ENCODE data around the gene PEX7.
"Not testable (repeated sequence)": the region's sequence is repeated elsewhere in the genome, so short reads cannot be mapped to it uniquely, and the experiment has no call there.

PEX7 gene

DNA sequence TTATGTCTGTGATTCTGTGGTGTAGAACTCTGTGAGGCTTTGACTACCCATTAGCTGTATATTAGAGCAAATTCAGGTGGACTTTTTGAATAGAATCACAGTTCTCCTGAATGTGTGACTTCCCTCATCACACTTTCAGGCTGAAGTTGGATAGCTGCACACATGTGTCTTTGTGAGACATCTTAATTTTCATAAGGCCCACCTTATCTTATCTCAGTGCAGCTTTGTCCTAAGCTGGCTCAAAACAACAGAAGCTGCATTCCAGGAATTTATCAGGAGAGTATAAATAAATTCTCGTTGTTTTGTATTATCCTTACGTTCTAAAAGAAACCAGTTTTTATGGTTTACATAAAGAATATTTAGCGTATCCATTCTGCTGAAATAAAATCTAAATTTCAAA lies 73.5 kb downstream of the PEX7 start:
- no peak for DNase-seq (ENCODE audit: low read depth in 2 of 2)

DNA sequence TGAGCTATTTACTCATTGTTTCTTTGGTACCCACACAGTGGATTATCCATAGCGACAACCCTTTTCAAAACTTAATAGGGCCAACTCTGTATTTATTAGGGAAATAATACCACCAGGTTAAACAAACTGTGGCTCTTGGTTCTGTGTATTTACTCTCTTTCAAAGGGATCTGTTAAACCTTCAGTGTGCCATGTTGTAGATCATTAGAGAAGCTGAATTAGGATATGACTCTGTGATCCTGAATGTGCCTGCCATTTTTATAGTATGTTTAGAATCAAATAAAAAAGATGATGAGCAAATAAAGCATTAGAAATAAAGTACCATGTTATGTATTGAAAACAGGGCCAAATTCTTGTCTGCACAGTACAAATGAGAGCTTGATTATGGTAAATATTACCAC lies 74.7 kb downstream of the PEX7 start:
- DNase-seq (ENCODE audit: low read depth in 2 of 2): no peak

DNA sequence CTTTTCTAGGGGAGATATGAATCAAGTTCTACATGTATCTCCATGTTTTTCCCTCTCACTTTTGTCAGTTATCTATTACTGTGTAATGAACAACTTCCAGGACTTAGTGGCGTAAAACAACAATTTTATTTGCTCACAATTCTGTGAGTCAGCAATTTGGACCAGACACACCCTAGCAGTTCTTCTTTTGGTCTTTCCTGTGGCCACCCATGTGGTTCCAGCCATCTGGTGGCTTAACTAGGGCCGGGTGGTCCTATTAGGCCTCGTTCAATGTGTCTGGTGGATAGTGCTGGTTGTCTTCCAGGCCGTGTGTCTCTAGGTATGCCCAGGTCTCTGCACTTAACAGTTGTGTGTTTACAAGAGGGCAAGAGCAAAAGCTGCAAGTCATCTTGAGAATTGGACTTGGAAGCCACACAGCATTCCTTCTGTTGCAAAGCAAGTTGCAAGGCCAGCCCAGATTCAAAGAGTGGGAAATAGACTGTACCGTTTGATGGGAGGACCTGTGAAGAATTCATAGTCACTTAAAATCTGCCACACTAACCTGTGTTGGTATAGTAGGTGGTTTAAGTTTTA lies 78.9 kb downstream of the PEX7 start:
- DNase-seq (ENCODE audit: low read depth in 2 of 2): no peak

DNA sequence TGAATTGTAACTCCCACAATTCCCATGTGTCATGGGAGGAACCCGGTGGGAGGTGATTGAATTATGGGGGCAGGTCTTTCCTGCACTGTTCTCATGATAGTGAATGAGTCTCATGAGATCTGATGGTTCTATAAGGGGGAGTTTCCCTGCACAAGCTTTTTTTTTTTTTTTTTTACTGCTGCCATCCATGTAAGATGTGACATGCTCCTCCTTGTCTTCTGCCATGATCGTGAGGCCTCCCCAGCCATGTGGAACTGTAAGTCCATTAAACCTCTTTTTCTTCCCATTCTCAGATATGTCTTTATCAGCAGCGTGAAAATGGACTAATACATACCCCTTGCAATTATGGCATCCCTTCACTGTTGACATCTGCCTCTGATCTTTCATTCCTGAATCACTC lies 82.1 kb downstream of the PEX7 start:
- DNase-seq (ENCODE audit: low read depth in 2 of 2): not testable (repeated sequence)

DNA sequence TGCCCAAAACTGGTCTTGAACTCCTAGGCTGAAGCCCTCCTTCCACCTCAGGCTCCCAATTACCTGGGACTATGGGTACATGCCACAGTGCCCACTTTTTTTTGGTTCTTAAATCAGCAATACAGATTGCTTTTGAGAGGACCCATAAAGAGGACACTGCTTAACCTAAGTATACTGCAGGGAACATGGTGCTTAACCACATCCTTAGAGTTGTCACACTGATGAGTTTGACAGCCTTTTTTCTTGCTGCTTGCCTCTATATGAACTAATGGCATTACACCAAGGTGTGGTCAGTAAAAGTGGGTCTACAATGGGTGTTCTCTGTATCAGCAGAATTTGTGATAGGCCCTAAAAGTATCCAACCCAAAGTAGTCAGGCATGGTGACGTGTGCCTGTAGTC lies 92.6 kb downstream of the PEX7 start:
- DNase-seq (ENCODE audit: low read depth in 2 of 2): no peak

DNA sequence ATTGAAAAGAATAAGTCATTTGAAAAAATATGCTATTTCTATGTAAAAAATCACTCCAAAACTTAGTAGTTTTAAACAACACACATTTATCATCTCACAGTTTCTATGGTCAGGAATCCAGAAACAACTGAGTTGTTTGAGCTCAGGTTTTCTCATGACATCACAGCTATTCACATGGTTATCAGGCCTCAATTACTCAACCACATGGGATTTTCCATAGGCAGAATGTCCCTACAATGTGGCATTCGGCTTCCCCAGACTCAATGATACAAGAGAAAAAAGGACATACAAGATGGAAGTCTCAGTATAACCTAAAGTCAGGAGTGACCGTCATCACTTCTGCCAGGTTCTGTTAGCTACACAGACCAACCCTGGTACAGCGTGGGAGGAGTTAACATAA lies 96.3 kb downstream of the PEX7 start:
- DNase-seq (ENCODE audit: low read depth in 2 of 2): no peak

DNA sequence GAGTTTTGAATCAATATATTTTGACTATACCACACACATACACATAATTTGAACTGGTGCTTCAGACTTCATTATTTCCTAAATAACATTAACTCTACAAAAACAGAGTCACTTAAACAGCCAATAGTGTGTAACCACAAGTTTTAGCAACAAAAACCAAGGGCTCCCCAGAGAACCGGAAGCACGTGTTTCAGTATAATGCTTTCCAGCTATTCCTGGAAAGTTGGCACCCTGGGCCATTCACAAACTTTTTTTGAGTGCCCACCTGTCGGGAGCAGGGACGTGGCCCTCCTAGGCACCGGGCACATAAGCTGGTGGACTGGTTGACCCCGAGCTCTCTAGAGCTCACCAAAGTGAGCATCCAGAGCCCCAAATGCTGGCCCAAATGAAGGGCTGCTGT lies 97.8 kb downstream of the PEX7 start:
- DNase-seq (ENCODE audit: low read depth in 2 of 2): no peak

DNA sequence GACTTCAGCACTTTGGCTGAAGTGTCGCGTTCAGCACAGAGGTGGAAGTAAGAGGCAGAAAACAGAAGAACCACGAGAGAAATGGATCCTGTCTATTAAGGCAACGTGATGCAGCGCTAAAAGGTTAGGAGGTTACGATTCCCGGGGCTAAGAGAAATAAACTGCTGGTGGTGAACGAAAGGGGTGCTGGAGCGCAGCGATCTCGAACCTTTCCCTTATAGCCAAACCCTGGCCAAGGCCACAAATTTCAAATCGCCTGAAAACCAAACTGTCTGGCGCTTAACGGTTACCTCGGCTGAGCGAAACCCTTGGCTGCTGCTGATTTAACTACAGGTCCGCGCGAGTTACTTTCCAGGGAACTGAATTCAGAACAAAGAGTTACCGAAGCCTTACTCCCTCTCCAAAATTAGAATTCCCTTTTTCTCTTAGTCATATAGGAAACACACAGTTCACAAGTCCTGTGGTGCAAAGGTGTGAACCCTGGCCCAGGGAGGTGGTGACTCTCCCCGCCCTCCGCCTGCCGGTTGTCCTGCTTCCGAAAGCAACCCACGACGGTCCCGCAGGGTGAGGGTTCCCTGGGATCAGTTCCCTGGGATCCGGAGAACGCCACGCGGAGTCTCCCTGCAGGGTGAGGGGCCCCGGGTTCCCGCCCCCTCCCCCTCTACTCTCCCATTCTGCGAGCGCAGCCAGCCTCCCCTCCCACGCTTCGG lies 98.4 kb downstream of the PEX7 start:
- no peak for DNase-seq (ENCODE audit: low read depth in 2 of 2)

DNA sequence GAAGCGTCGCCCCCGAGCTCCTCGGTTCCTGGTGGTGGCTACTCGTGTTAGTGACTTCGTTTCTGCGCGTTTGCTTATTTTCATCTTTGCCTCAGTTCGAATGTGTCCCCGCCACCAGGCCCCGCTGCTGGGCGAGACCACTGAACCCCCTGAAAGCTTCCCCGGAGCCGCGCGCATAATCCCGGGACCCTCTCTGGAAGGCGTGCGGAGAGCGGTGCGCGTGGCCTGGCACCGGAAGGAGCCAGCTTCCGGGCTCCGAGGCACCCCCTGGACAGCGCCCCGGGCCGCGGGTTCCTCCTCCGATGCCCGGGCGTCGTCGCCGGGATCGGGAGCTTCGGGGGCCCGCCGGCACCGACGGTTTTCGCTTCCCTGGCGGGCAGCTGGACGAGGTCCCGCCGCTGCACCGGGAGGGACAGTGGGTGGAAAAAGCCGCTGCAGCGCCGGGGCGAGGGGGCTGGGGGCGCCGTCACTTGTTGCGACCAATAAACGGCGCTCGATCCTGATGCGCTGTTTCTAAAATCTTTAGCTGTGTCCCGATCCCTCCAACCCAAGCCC lies 99.1 kb downstream of the PEX7 start:
- DNase-seq (ENCODE audit: low read depth in 2 of 2): no peak

DNA sequence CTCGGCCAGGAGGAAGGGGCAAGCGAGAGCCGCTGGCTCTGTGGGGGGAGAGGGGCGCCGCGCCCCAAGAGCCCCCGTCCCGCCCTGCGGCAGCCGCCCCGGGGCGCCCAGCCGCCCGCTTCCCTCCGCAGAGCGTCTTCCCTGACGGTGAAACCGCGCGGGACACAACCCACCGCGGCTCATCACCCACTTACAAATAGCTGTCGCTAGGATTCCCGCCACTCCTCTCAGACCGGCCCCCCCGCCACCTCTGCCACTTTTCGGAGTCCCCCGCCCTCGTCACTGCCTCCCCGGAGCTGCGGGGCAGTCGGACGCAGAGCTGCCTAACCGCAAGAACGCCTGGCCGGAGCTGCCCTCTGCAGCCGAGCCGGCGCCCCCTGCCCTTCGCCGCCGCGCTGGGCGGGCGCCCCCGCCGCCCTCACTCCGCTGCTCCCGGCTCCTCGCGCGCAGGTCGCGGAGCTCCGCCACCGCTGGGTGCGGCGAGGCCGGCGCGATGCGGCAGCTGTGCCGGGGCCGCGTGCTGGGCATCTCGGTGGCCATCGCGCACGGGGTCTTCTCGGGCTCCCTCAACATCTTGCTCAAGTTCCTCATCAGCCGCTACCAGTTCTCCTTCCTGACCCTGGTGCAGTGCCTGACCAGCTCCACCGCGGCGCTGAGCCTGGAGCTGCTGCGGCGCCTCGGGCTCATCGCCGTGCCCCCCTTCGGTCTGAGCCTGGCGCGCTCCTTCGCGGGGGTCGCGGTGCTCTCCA lies 99.7 kb downstream of the PEX7 start, which contains the start of gene SLC35D3:
Gene SLC35D3 (plus strand): TSS at position 366 of the 749 bp plus-strand sequence. CDS start 128 bp downstream, at position 494.
- no peak for DNase-seq (ENCODE audit: low read depth in 2 of 2)

DNA sequence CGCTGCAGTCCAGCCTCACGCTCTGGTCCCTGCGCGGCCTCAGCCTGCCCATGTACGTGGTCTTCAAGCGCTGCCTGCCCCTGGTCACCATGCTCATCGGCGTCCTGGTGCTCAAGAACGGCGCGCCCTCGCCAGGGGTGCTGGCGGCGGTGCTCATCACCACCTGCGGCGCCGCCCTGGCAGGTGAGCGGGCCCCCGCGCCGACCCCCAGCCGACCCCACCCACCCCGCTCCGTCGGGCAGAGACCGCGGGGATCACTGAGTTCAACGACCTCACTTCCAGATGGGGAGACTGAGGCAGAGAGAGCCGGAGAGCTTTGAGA lies 100.3 kb downstream of the PEX7 start:
- no peak for DNase-seq (ENCODE audit: low read depth in 2 of 2)

DNA sequence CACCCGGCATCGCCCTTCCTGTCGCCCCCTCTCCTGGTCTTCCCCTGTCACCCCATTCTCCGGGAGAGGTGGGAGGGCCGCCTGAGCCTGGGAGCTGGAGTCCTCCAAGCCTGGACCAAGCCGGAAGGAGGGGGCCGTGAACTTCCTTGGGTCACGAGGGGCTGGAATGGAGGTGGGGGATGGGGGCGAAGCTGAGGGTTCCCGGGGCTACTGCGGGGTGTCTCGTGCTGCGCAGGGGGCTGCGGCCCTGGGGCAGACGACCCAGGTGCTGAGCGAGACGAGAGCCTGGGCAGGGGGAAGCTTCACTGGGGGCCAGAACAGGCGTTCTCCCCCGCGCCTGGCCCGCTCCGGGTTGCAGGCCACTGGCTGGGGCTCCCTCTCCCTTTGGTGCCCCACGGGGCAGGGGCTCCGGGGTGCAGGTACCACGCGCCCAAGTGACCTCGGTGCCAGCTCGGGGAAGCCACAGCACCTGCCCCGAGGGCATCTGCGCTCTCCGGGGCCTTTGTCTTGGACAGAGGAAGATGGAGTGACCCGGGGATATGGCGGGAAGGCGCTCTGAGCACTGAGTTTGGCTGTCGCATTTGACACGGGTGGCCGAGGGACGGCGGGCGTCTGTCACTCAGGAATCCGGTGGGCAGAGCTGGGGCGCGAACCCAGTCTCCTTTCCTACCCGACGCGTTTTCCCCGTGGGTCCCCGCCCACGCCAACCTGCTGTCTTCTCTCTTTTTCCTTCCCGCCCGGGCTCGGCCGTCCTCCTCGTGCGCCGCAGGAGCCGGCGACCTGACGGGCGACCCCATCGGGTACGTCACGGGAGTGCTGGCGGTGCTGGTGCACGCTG lies 100.9 kb downstream of the PEX7 start:
- no peak for DNase-seq (ENCODE audit: low read depth in 2 of 2)

DNA sequence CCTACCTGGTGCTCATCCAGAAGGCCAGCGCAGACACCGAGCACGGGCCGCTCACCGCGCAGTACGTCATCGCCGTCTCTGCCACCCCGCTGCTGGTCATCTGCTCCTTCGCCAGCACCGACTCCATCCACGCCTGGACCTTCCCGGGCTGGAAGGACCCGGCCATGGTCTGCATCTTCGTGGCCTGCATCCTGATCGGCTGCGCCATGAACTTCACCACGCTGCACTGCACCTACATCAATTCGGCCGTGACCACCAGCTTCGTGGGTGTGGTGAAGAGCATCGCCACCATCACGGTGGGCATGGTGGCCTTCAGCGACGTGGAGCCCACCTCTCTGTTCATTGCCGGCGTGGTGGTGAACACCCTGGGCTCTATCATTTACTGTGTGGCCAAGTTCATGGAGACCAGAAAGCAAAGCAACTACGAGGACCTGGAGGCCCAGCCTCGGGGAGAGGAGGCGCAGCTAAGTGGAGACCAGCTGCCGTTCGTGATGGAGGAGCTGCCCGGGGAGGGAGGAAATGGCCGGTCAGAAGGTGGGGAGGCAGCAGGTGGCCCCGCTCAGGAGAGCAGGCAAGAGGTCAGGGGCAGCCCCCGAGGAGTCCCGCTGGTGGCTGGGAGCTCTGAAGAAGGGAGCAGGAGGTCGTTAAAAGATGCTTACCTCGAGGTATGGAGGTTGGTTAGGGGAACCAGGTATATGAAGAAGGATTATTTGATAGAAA lies 101.7 kb downstream of the PEX7 start:
- DNase-seq (ENCODE audit: low read depth in 2 of 2): no peak

DNA sequence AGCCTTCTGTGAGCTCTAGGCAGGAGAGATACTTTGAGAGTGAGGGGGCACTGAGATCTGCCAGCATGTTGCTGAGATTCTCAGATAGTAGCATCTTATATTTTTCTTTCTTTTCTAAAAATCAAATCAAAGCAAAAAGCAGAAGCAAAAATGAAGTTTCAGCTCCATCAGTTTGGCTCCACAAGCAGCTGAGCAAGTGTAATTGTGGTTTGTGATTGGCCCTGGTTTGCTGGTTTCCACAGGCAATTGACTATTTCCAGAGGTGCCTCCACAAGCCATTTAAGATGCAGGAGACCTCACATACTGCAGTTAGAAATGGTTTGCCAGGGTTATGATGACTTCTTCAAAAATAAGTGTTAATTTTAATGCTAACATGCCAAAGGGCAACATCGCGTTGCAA lies 104.0 kb downstream of the PEX7 start:
- no peak for DNase-seq (ENCODE audit: low read depth in 2 of 2)

DNA sequence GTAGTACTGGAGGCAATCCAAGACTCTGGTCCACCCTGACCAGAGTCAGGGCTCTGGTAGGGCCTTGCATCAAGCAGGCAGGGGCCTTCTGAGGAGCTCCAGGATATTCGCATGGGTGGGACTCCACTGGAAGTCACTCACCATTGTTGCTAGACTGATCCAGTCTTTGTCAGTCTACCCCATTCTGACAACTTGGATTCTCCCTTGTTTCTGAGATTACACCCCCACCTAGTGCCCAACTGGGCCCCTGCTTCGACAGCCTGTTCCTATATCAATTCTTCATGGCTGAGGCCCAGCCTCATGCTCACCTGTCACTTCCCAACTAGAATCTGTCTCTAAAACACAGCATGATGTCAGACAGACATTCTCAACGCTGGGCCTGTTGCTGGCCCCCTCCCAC lies 104.9 kb downstream of the PEX7 start:
- no peak for DNase-seq (ENCODE audit: low read depth in 2 of 2)

DNA sequence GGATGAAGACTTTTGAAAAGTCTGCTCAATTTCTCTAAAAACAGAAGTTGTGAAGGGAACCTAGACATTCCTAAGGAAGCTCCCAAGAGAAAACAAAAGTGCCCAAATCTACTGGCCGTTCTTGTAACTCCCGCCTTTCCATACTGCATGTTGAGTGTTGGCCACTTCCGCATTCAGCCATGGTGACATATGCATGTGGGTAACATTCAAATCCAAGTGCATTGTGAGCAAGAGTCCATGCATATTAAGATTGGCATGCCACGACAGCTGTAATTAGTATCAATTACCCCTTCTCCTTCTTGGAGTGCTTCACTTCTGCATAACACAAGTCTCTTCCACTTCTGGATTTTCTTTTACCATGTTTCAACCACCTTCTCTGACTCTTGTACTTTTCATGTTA lies 108.1 kb downstream of the PEX7 start:
- DNase-seq (ENCODE audit: low read depth in 2 of 2): no peak

DNA sequence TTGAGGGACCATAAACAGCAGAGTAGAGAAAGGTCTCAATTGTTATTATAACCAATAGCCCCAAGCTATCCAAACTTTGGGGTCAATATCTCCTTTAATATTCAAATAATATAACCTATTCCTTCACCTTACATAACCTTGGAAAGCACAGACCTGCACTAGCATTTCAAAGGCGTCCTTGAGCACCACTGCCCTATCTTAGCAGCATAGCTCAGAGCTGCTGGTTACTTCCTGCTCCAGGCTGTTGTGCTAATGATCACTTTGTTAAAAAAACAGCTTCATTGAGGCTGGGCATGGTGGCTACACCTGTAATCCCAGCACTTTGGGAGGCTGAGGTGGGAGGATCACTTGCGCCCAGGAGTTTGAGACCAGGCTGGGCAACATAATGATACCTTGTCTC lies 110.2 kb downstream of the PEX7 start:
- no peak for DNase-seq (ENCODE audit: low read depth in 2 of 2)

DNA sequence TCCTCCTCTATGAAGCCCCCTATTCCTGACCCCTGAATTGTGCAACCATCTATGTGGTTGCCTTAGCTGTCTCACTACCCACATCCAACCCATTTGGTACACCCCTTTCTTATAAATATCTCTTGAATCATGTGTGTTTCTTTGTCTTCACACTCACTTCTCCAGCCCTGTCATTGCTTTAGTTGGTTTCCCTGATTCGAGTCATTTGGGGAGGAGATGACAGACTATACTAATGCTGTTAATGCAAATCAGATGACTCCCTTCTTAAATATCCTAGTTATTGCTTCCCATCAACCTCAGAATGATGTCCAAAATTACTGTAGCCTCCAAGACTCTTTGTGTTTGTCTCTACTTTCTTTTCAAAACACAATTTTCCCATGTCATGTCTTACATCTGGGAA lies 122.7 kb downstream of the PEX7 start:
- no peak for DNase-seq (ENCODE audit: low read depth in 2 of 2)

DNA sequence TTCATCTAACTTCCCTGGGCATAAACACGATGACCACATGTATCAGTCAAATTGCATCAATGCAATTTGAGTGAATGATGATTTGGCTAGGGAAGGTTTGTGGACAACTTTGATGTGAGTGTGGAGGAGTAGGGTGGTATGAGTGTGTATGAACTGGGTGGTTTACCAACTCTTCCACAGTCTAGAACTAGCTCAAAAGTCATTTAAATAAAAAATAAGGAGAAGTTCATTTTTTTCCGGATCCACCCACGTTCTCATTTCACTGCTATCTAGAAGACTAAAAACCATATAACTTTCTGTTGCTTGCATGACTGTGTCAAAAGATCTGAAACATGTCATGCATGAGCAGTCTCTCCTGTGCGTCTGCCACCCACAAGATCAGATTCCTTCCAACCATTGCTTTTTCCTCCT lies 123.3 kb downstream of the PEX7 start:
- no peak for DNase-seq (ENCODE audit: low read depth in 2 of 2)

DNA sequence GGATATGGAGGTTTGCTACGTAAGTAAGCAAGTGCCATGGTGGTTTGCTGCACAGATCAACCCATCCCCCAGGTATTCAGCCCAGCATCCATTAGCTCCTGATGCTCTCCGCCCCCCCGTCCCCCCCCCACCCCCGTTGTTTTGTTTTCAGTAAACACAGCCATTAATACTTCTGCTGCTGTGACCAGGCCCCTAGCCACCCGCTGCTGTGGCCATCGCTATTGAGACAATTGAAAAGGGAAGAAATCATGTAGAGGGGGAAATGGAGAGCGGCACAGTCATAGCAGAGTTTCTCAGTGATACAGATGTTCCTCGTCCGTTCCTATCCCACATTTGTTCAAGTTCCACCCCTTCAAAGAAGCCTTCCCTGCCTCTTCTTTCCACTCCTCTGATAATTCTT lies 124.6 kb downstream of the PEX7 start:
- DNase-seq (ENCODE audit: low read depth in 2 of 2): no peak

DNA sequence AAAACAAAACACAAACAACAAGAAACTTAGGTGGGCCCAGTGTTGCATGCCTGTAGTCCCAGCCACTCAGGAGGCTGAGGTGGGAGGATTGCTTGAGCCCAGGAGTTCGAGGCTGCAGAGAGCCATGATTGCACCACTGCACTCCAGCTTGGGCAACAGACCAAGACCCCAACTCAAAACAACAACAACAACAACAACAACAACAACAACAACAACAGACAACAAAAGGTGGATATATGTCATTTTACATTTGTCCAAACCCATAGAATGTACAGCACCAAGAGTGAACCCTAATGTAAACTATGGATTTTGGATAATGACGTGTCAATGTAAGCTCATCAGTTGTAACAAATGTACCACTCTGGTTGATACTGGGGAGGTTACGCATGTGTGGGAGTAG lies 127.6 kb downstream of the PEX7 start:
- not testable (repeated sequence) for DNase-seq (ENCODE audit: low read depth in 2 of 2)

Data from stimulated activated CD4-positive, alpha-beta T cell treated with anti-CD3 and anti-CD28 coated beads, Interleukin-1b, Interleukin-23, amount 100 ng/mL, for 4 hours (primary cell).